DMS114 treated with DMSO at 0.1 percent for 48 hours (cell line): ENCODE data around the gene NAT10.

ENCODE experiments used
- DNase-seq: peaks from one replicate; lab custom pipeline; 2025; ENCODE audit not compliant: unreplicated experiment; lab: John Stamatoyannopoulos, UW

Gene NAT10

GRCh38 chr11:34185926-34186841 lies 80.8 kb downstream of the NAT10 start:
- DNase-seq: no peak

DNA sequence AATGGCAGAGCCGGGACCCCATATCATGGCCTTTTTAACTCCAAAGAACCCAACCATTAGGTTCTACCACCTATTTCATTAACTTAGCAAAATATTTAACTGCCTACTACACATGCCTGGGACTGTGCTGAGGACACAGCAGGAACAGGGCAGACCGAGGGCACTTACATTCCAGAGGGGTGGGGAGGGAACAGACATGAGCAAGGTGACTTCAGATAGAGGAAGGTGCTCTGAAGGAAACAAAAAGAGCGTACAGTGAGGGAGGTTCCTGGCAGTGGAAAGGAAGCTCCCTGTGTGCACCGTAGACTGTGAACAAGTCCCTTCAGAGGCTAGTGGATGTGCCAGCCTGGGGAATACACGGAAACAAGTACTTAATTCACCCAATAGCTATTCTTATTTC lies 82.8 kb downstream of the NAT10 start:
- no peak for DNase-seq

DNA sequence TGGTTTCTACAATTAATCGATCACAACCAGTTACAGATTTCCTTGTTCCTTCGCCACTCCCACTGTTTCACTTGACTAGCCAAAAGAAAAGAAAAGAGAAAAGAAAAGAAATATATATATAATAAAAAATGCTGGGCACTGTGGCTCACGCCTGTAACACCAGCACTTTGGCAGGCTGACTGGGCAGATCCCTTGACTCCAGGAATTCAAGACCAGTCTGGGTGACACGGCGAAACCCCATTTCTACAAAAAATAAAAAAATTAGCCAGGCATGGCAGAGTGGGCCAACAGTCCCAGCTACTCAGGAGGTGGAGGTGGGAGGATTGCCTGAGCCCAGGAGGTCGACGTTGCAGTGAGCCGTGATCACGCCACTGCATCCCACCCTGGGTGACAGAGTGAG lies 83.8 kb downstream of the NAT10 start:
- no peak for DNase-seq

DNA sequence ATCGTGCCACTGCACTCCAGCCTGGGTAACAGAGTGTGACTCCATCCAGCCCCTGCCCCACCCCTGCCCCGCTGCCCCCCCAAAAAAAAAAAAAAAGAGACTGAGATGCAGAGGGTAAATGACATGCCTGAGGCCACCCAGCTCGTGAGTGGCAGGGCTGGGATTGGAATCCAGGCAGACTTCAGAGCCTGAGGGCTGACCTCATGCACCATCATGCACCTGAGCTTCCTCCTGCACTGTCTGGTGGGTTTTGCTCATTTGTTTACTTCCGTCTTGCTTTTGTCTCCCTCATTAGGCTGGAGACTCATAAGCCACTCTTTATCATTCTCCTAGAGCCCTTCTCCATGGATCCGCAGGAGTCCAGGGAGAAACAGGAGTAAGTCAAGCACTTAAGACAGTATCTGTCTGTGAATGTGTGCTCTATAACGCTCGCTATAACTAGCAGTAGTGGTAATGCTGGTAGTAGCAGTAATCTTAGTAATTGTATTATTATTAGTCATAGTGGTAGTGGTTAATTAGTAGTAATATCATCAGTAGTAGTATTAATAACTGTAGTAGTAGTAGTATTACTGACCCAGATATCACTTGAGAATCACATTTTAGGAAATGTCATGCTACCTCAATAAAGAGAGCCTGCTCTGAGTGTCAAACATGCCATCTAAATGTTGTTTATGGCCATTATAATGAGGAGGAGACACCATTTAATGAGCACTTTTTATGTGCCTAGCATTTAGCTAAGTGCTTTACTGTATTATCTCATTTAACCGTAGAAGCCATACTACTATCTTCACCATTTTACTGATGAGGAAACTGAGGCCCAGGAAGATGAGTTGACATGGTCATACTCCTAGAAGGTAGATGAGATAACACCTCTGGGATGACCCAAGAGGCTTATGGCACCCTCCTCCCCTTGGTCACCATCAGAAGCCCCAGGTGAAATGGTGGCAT lies 85.0 kb downstream of the NAT10 start:
- no peak for DNase-seq

- DNase-seq: no peak
Measured at GRCh38 chr11:34191578-34191977, 86.1 kb downstream of the NAT10 start.

GRCh38 chr11:34192481-34193401 lies 87.3 kb downstream of the NAT10 start:
- DNase-seq: no peak

- no peak for DNase-seq
Measured at GRCh38 chr11:34194576-34195335, 89.3 kb downstream of the NAT10 start.
